Forelimb muscle (tissue), 1 donor: ENCODE data around the gene PALS2. TPM values are rescaled to one million over a fixed set of nuclear protein-coding genes. Genes with fewer than 3 reads are reported as not detected.

ENCODE experiments used
- DNase-seq: peaks from one replicate; pipeline ENCODE4 v3.0.0-alpha.2; 2013; ENCODE audit warnings: low read depth
- polyA plus RNA-seq: library from polyadenylated mRNA; unstranded; fragments of 120-200 nt; gene quantifications from one replicate; pipeline ENCODE4 v1.2.1, GENCODE V29; 2013; ENCODE audit not compliant: insufficient read length

The PALS2 gene
- polyA plus RNA-seq, 1 donor = 5.4 TPM

DNA sequence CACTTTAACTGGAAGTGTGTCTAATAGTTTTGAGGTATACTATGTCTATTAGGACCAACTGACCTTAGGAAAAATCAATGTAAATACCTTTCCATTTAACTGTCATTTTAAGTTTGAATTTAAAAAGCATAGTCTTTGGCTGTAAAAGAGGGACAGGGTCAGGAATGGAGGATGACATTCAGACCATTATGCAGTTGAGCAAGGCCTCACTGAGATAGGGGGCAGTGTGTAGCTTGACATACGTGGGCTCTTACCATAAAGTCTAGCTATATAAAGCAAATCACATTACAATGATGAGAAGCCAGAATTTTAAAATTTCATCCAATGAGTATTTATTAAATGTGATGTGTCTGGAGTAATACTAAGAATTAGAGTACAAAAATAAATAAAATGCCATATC lies 17.9 kb downstream of the PALS2 start:
- DNase-seq = no peak

GRCh38 chr7:24595671-24596418 lies 22.6 kb downstream of the PALS2 start:
- no peak for DNase-seq

- no peak for DNase-seq
Measured at GRCh38 chr7:24597014-24597413, 23.8 kb downstream of the PALS2 start.

DNA sequence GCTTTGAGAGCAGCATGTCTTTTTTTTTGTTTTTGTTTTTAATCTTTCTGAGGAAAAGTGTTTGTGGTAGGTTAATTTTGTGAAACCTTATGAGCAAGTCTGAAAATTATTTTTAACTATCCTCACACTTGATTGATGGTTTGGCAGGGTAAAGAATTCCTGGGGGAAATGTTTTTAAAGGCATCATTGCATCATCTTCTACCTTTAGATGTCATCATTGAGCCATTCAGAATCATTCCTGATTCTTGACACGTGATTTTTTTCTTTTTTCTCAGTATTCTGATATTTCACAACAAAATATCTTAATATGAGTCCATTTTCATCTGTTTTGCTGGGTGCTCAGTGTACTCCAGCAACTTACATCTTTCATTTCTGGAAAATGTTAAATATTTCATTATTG lies 28.3 kb downstream of the PALS2 start:
- no peak for DNase-seq

DNA sequence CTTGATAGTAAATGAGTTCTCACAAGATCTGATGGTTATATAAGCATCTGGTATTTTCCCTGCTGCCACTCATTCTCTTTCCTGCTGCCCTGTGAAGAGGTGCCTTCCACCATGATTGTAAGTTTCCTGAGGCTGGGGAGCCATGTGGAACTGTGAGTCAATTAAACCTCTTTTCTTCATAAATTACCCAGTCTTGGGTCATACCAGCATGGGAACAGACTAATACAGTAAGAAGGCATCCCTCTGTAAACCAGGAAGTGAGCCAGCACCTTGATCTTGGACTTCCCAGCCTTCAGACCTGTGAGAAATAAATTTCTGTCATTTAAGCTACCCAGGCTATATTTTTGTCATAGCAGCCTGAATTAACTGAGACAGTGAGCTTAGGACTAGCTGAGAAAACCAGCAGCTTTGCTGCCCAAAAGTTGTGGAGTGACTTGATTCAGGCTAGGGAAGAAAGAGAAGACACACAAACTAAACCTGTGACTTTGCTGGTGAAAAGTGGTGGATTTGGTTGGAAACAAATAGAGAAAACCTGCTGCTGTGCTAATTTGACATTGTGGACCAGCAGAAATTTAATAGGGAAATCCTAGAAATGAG lies 29.7 kb downstream of the PALS2 start:
- no peak for DNase-seq

DNA sequence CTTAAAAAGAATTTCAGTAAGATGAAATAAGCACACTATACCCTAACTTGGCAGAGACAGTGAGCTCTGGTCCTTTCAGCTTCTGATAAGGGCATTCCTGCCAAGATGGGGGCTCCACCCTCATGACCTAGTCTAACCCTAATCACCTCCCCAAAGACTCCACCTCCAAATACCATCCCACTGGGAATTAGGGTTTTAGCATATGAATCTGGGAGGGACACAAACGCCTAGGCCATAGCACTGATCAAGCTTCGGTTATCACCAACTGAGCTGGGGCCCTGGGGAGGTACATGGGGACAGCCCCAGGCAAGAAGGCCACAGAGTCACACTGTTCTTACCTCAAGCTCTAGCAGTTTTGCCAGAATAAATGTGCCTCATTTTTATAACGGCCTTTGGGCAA lies 31.4 kb downstream of the PALS2 start:
- DNase-seq = no peak

- no peak for DNase-seq
Measured at GRCh38 chr7:24608504-24608903, 35.3 kb downstream of the PALS2 start.

- DNase-seq = no peak
Measured at GRCh38 chr7:24609059-24609458, 35.8 kb downstream of the PALS2 start.

GRCh38 chr7:24609570-24609969 lies 36.3 kb downstream of the PALS2 start:
- no peak for DNase-seq

- DNase-seq = no peak
Measured at GRCh38 chr7:24611130-24611529, 37.9 kb downstream of the PALS2 start.

DNA sequence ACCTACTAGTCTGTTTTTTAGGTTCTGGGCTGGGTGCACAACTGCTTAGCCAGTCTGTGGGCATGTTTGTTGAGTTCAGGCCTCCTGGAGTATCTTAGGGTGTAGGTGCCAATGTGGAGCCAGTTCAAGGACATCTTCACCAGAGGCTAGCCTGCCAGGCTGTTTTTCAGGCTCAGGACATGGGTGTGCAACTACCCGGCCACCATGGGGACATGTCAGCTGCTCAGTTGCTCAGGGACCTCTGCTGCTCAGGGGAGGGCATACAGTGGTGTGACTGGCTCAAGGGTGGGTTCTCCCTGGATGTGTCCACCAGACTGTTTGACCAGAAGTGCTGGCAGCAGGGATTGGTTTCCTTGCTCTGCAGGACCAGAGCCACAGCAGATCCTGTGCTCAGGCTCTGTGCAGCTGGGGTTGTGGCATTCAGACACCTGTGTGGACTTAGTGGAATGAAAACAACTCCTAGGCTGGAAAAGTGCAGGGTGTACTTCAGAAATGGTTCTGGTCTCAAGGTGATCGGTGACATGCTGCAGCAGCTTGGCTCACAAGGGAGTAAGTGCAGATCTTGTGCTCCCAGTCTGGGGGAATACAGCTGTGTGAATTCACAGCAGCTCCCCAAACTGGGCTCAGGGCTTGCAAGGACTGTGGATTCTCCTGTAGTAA lies 44.8 kb downstream of the PALS2 start:
- no peak for DNase-seq

DNA sequence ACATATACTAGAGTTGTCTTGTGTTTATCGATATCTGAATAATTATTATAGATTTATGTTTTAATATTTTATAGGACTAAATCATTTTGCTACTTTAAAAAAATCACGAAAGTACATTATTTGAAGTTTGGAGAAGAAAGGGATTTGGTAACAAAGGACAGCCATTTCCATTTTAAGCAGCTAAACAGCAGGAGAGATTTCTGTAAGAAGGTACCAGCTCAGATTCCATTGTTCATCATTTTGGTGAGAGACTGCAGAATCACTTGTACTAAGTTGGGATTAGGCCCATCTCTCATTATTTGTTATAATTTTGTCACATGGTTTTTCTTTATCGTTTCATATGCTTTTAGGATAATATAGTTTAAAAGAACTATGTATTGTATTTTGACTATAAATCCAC lies 46.7 kb downstream of the PALS2 start:
- no peak for DNase-seq

DNA sequence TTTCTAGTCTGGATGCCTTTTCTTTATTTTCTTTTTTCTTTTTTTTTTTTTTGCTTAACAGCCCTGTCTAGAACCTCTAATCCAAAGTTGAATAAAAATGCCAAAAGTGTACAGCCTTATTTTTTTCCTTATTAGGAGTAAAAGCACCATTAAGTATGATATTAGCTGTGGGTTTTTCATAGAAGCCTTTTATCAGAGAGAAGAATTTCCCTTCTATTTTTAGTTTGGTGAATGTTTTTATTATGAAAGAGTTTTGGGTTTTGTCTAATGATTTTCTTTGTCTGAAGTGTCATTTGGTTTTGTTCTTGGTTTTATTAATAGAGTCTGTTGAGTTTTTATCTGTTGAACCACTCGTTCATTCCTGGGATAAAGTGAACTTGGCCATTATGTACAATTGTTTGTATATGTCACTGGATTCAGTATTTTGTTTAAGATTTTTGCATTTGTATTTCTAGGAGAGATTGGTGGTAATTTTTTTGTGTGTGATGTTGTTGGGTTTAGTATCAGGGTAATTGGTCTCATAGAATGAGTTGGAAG lies 49.5 kb downstream of the PALS2 start:
- no peak for DNase-seq

Other genes with a start within 250 kb of the PALS2 start
- 8.1 TPM for gene GSDME, start 184.0 kb downstream of the PALS2 start, polyA plus RNA-seq